ENCODE measurements around the gene UBE2D1. TPM values are rescaled to one million over a fixed set of nuclear protein-coding genes. Genes with fewer than 3 reads are reported as not detected.

UBE2D1 gene
- total RNA-seq, 2 donors from 2014 or later: 10.2 to 13.9 TPM

- H3K36me3 Mint-ChIP-seq (ENCODE audit: low read depth): peaks cover 6% of the 10 kb centered on the region
- no peak overlapping the region for H3K27ac Mint-ChIP-seq
- ATAC-seq (replicated peaks): no peak
- H3K4me3 Mint-ChIP-seq: no peak overlapping the region
- H3K9me3 Mint-ChIP-seq: no peaks in the 10 kb centered on the region
- peaks cover 16% of the 10 kb centered on the region for H3K4me1 Mint-ChIP-seq
- no peaks in the 10 kb centered on the region for H3K27me3 Mint-ChIP-seq
Observed at GRCh38 chr10:58351616-58352578, 17.1 kb downstream of the UBE2D1 start.

- no peaks in the 10 kb centered on the region for H3K9me3 Mint-ChIP-seq
- peaks cover 16% of the 10 kb centered on the region for H3K4me1 Mint-ChIP-seq
- H3K4me3 Mint-ChIP-seq: no peak overlapping the region
- ATAC-seq (replicated peaks): no peak
- H3K36me3 Mint-ChIP-seq (ENCODE audit: low read depth): peaks cover 6% of the 10 kb centered on the region
- no peak overlapping the region for H3K27ac Mint-ChIP-seq
- no peaks in the 10 kb centered on the region for H3K27me3 Mint-ChIP-seq
Observed at GRCh38 chr10:58352956-58353610, 18.3 kb downstream of the UBE2D1 start.

GRCh38 chr10:58356756-58357155, 21.9 kb downstream of the UBE2D1 start:
- Mint-ChIP-seq H3K27ac (no peak overlapping the region), H3K36me3 (ENCODE audit: low read depth) (peaks cover 9% of the 10 kb centered on the region), H3K4me1 (peaks cover 15% of the 10 kb centered on the region), H3K9me3 (no peaks in the 10 kb centered on the region), H3K27me3 (no peaks in the 10 kb centered on the region), H3K4me3 (no peak overlapping the region)
- ATAC-seq (replicated peaks): no peak

GRCh38 chr10:58358314-58358933, 23.6 kb downstream of the UBE2D1 start:
- Mint-ChIP-seq H3K9me3 (no peaks in the 10 kb centered on the region), H3K4me3 (no peak overlapping the region), H3K36me3 (ENCODE audit: low read depth) (peaks cover 19% of the 10 kb centered on the region), H3K4me1 (peaks cover 15% of the 10 kb centered on the region), H3K27ac (no peak overlapping the region), H3K27me3 (no peaks in the 10 kb centered on the region)
- no peak for ATAC-seq (replicated peaks)

GRCh38 chr10:58358947-58359346, 24.1 kb downstream of the UBE2D1 start:
- Mint-ChIP-seq H3K4me3 (no peak overlapping the region), H3K9me3 (no peaks in the 10 kb centered on the region), H3K36me3 (ENCODE audit: low read depth) (peaks cover 25% of the 10 kb centered on the region), H3K4me1 (peaks cover 15% of the 10 kb centered on the region), H3K27me3 (no peaks in the 10 kb centered on the region), H3K27ac (no peak overlapping the region)
- no peak for ATAC-seq (replicated peaks)

GRCh38 chr10:58359541-58359940, 24.7 kb downstream of the UBE2D1 start:
- H3K27ac Mint-ChIP-seq: peak overlapping the region; percentile 2
- H3K4me1 Mint-ChIP-seq: peaks cover 15% of the 10 kb centered on the region
- peak; percentile 19 for ATAC-seq (replicated peaks)
- H3K9me3 Mint-ChIP-seq: no peaks in the 10 kb centered on the region
- no peaks in the 10 kb centered on the region for H3K27me3 Mint-ChIP-seq
- H3K4me3 Mint-ChIP-seq: peak overlapping the region; percentile 32
- peaks cover 31% of the 10 kb centered on the region for H3K36me3 Mint-ChIP-seq (ENCODE audit: low read depth)

GRCh38 chr10:58360412-58361004, 25.7 kb downstream of the UBE2D1 start:
- H3K4me3 Mint-ChIP-seq: peak overlapping the region; percentile 32
- H3K9me3 Mint-ChIP-seq: no peaks in the 10 kb centered on the region
- H3K4me1 Mint-ChIP-seq: peaks cover 15% of the 10 kb centered on the region
- no peaks in the 10 kb centered on the region for H3K27me3 Mint-ChIP-seq
- peaks cover 38% of the 10 kb centered on the region for H3K36me3 Mint-ChIP-seq (ENCODE audit: low read depth)
- peak overlapping the region; percentile 2 for H3K27ac Mint-ChIP-seq
- peak; percentile 65 for ATAC-seq (replicated peaks)

- no peak overlapping the region for H3K27ac Mint-ChIP-seq
- H3K27me3 Mint-ChIP-seq: no peaks in the 10 kb centered on the region
- H3K36me3 Mint-ChIP-seq (ENCODE audit: low read depth): peaks cover 38% of the 10 kb centered on the region
- no peaks in the 10 kb centered on the region for H3K9me3 Mint-ChIP-seq
- peaks cover 15% of the 10 kb centered on the region for H3K4me1 Mint-ChIP-seq
- ATAC-seq (replicated peaks): no peak
- H3K4me3 Mint-ChIP-seq: no peak overlapping the region
Observed at GRCh38 chr10:58361353-58361752, 26.5 kb downstream of the UBE2D1 start.

GRCh38 chr10:58362027-58362789, 27.4 kb downstream of the UBE2D1 start:
- no peak for ATAC-seq (replicated peaks)
- no peak overlapping the region for H3K4me3 Mint-ChIP-seq
- H3K27me3 Mint-ChIP-seq: no peaks in the 10 kb centered on the region
- H3K36me3 Mint-ChIP-seq (ENCODE audit: low read depth): peaks cover 38% of the 10 kb centered on the region
- H3K27ac Mint-ChIP-seq: no peak overlapping the region
- H3K9me3 Mint-ChIP-seq: no peaks in the 10 kb centered on the region
- H3K4me1 Mint-ChIP-seq: peaks cover 15% of the 10 kb centered on the region

GRCh38 chr10:58367069-58367468, 32.3 kb downstream of the UBE2D1 start:
- H3K36me3 Mint-ChIP-seq (ENCODE audit: low read depth): peaks cover 28% of the 10 kb centered on the region
- H3K4me3 Mint-ChIP-seq: no peak overlapping the region
- ATAC-seq (replicated peaks): no peak
- no peak overlapping the region for H3K27ac Mint-ChIP-seq
- H3K27me3 Mint-ChIP-seq: no peaks in the 10 kb centered on the region
- H3K4me1 Mint-ChIP-seq: no peaks in the 10 kb centered on the region
- H3K9me3 Mint-ChIP-seq: no peaks in the 10 kb centered on the region

- Mint-ChIP-seq H3K27me3 (no peaks in the 10 kb centered on the region), H3K9me3 (no peaks in the 10 kb centered on the region), H3K4me3 (no peak overlapping the region), H3K27ac (no peak overlapping the region), H3K36me3 (ENCODE audit: low read depth) (no peaks in the 10 kb centered on the region), H3K4me1 (no peaks in the 10 kb centered on the region)
- ATAC-seq (replicated peaks): no peak
Observed at GRCh38 chr10:58371473-58371872, 36.7 kb downstream of the UBE2D1 start.

GRCh38 chr10:58372607-58373441, 38.0 kb downstream of the UBE2D1 start:
- no peaks in the 10 kb centered on the region for H3K36me3 Mint-ChIP-seq (ENCODE audit: low read depth)
- no peaks in the 10 kb centered on the region for H3K4me1 Mint-ChIP-seq
- H3K4me3 Mint-ChIP-seq: no peak overlapping the region
- no peak overlapping the region for H3K27ac Mint-ChIP-seq
- no peaks in the 10 kb centered on the region for H3K9me3 Mint-ChIP-seq
- H3K27me3 Mint-ChIP-seq: no peaks in the 10 kb centered on the region
- ATAC-seq (replicated peaks): no peak

GRCh38 chr10:58373442-58373827, 38.6 kb downstream of the UBE2D1 start:
- Mint-ChIP-seq H3K9me3 (no peaks in the 10 kb centered on the region), H3K27ac (no peak overlapping the region), H3K36me3 (ENCODE audit: low read depth) (no peaks in the 10 kb centered on the region), H3K4me1 (no peaks in the 10 kb centered on the region), H3K4me3 (no peak overlapping the region), H3K27me3 (no peaks in the 10 kb centered on the region)
- ATAC-seq (replicated peaks): no peak
